ENCODE measurements around the gene SMU1. TPM values are rescaled to one million over a fixed set of nuclear protein-coding genes. Genes with fewer than 3 reads are reported as not detected.

The SMU1 gene
- total and polyA plus RNA-seq, 2 of the 13 experiments (the other 11 are each of a cell fraction or from before 2014, with no cell fraction given) = 12.9 to 36.6 TPM

- peak; percentile 78 for TF ChIP-seq ZNF784 (CRISPR knock-in tag; IDR thresholded peaks at IDR 0.05; ENCODE audit: borderline replicate concordance)
- TF ChIP-seq ZNF777 (CRISPR knock-in tag; IDR thresholded peaks at IDR 0.05) = peak; percentile 66; the same call in 1 of the 2 replicates
- no peak for TF ChIP-seq ZBTB1 (CRISPR knock-in tag; IDR thresholded peaks at IDR 0.05; ENCODE audit: borderline replicate concordance)
- 0 out of 2 replicates have a peak, but pooled peaks have one; percentile 10 for TF ChIP-seq ONECUT2 (CRISPR knock-in tag; IDR thresholded peaks at IDR 0.05)
- TF ChIP-seq ZNF530 (CRISPR knock-in tag; IDR thresholded peaks at IDR 0.05; ENCODE audit: low read depth) = no peak
- no peak for TF ChIP-seq CCAR2 (optimal IDR thresholded peaks at IDR 0.05; ENCODE audit: low read depth, low read length)
- peak; percentile 70; the same call in 1 of the 3 replicates for TF ChIP-seq MXI1 (IDR thresholded peaks at IDR 0.05; ENCODE audit: borderline replicate concordance, low read depth, low read length)
- 0 out of 2 replicates have a peak, but pooled peaks have one; percentile 37 for TF ChIP-seq HNRNPL (IDR thresholded peaks at IDR 0.05; ENCODE audit: low read depth, low read length)
- TF ChIP-seq ZNF589 (CRISPR knock-in tag; conservative IDR thresholded peaks at IDR 0.05) = 0 out of 2 replicates have a peak, but pooled peaks have one; percentile 19
- no peak for TF ChIP-seq MTF2 (CRISPR knock-in tag; IDR thresholded peaks at IDR 0.05; ENCODE audit: borderline replicate concordance)
- TF ChIP-seq HBP1 (CRISPR knock-in tag; IDR thresholded peaks at IDR 0.05; ENCODE audit: low read depth) = peak; percentile 98
- TF ChIP-seq ZNF7 (CRISPR knock-in tag; IDR thresholded peaks at IDR 0.05) = peak; percentile 100
- TF ChIP-seq ZFP36L2 (CRISPR knock-in tag; IDR thresholded peaks at IDR 0.05) = no peak
- peak; percentile 79; the same call in 1 of the 2 replicates for TF ChIP-seq ZNF333 (CRISPR knock-in tag; IDR thresholded peaks at IDR 0.05; ENCODE audit: borderline replicate concordance)
- TF ChIP-seq ZNF792 (CRISPR knock-in tag; IDR thresholded peaks at IDR 0.05) = peak; percentile 51; the same call in 1 of the 2 replicates
- peak; percentile 18; the same call in 1 of the 2 replicates for TF ChIP-seq HOXA9 (CRISPR knock-in tag; IDR thresholded peaks at IDR 0.05; ENCODE audit: borderline replicate concordance)
- TF ChIP-seq MATR3 (CRISPR knock-in tag; IDR thresholded peaks at IDR 0.05) = no peak
- TF ChIP-seq SP2 (CRISPR knock-in tag; IDR thresholded peaks at IDR 0.05) = peak; percentile 57
- no peak for TF ChIP-seq JARID2 (CRISPR knock-in tag; IDR thresholded peaks at IDR 0.05; ENCODE audit: insufficient replicate concordance)
- peak; percentile 68 for TF ChIP-seq TEAD3 (CRISPR knock-in tag; optimal IDR thresholded peaks at IDR 0.05; ENCODE audit: borderline replicate concordance)
- 0 out of 2 replicates have a peak, but pooled peaks have one; percentile 52 for TF ChIP-seq ZNF746 (CRISPR knock-in tag; IDR thresholded peaks at IDR 0.05)
- TF ChIP-seq ZNF629 (CRISPR knock-in tag; conservative IDR thresholded peaks at IDR 0.05) = peak; percentile 87
- TF ChIP-seq MAX (IDR thresholded peaks at IDR 0.05) = peak; percentile 50; the same call in 1 of the 2 replicates
- no peak for TF ChIP-seq ZNF547 (CRISPR knock-in tag; IDR thresholded peaks at IDR 0.05)
- peak; percentile 44; the same call in 1 of the 2 replicates for TF ChIP-seq GZF1 (CRISPR knock-in tag; IDR thresholded peaks at IDR 0.05)
- peak; percentile 27; the same call in 1 of the 2 replicates for TF ChIP-seq PBX2 (CRISPR knock-in tag; IDR thresholded peaks at IDR 0.05)
- no peak for TF ChIP-seq MLLT10 (CRISPR knock-in tag; IDR thresholded peaks at IDR 0.05)
- TF ChIP-seq ZZZ3 (CRISPR knock-in tag; IDR thresholded peaks at IDR 0.05; ENCODE audit: borderline replicate concordance) = peak; percentile 92; the same call in 1 of the 2 replicates
Measured at GRCh38 chr9:33076046-33077004, at the start of gene SMU1 (continued).
